ENCODE data around the gene FAR2. TPM values are rescaled to one million over a fixed set of nuclear protein-coding genes. Genes with fewer than 3 reads are reported as not detected.
"Not testable (repeated sequence)": the region's sequence is repeated elsewhere in the genome, so short reads cannot be mapped to it uniquely, and the experiment has no call there.

Gene FAR2
- total RNA-seq, 2 experiments from 2014 or later, result 14.5 to 16.9 TPM

DNA sequence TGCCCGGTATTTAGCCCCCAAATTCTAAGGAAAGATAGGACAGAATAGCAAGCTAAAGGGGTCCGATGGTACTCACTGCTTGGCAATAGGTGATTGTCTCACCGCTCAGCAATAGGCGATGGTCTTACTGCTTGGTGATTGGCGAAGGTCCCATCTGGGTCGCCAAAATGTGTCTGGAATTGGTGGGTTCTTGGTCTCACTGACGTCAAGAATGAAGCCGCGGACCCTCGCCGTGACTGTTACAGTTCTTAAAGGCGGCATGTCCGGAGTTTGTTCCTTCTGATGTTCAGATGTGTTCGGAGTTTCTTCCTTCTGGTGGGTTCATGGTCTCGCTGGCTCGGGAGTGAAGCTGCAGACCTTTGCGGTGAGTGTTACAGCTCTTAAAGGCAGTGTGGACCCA lies 236.1 kb downstream of the FAR2 start:
- DNase-seq; H3K36me3 Mint-ChIP-seq; H3K9me3 Mint-ChIP-seq; H3K27me3 Mint-ChIP-seq; H3K4me3 Mint-ChIP-seq; ATAC-seq (ENCODE audit: low read depth); H3K27ac Mint-ChIP-seq; POLR2A ChIA-PET: not testable (repeated sequence)
- peaks cover 13% of the 10 kb centered on the region for H3K4me1 Mint-ChIP-seq

Other genes starting within 250 kb of the FAR2 start
- 10 to 100 TPM; 61.1 to 68.2 TPM for gene ERGIC2, start 231.9 kb downstream of the FAR2 start, total RNA-seq